Ishikawa (cell line): ENCODE data around the gene FBLN1.

Source experiments
- CEBPB ChIP-seq: IDR thresholded peaks from 2 replicates; pipeline ENCODE4 v1.6.1; 2012
- EP300 ChIP-seq: IDR thresholded peaks from 2 replicates; pipeline ENCODE4 v1.6.1; 2012; ENCODE audit warnings: borderline replicate concordance
- MAX ChIP-seq: IDR thresholded peaks from 2 replicates; pipeline ENCODE4 v1.6.1; 2012
- NFIC ChIP-seq: IDR thresholded peaks from 2 replicates; pipeline ENCODE4 v1.6.1; 2012
- RAD21 ChIP-seq: IDR thresholded peaks from 2 replicates; pipeline ENCODE4 v1.6.1; 2012; ENCODE audit warnings: low read depth
- REST ChIP-seq: IDR thresholded peaks from 2 replicates; pipeline ENCODE4 v1.6.1; 2012; ENCODE audit warnings: low read depth, mild to moderate bottlenecking
- TEAD4 ChIP-seq: IDR thresholded peaks from 2 replicates; pipeline ENCODE4 v1.6.1; 2012
- USF1 ChIP-seq: IDR thresholded peaks from 2 replicates; pipeline ENCODE4 v1.6.1; 2012
- YY1 ChIP-seq: IDR thresholded peaks from 2 replicates; pipeline ENCODE4 v1.6.1; 2012; ENCODE audit warnings: low read depth
- ZBTB7A ChIP-seq: IDR thresholded peaks from 2 replicates; pipeline ENCODE4 v1.6.1; 2012; ENCODE audit warnings: low read depth

GRCh38 chr22:45515676-45516075 is 13.0 kb downstream of the FBLN1 start:
- TF ChIP-seq CEBPB (no peak), YY1 (no peak), MAX (no peak), TEAD4 (no peak), USF1 (no peak), REST (no peak), EP300 (no peak), RAD21 (no peak), NFIC (no peak), ZBTB7A (no peak)
